OCI-LY1 (cell line): ENCODE measurements around the gene POLD2.

Experiments
- CTCF ChIP-seq: fragments of 200-600 bp; sonication (generic), shearing (Covaris generic); IDR thresholded peaks from 2 replicates; pipeline ENCODE4 v1.5.1; 2017; ENCODE audit warnings: mild to moderate bottlenecking, antibody characterized with exemption, low read length, moderate library complexity, mixed read lengths
- EZH2 ChIP-seq: fragments of 200-600 bp; sonication (generic), shearing (Covaris generic); IDR thresholded peaks from 2 replicates; pipeline ENCODE4 v1.8.0; 2017; ENCODE audit warnings: borderline replicate concordance, mixed run types, mild to moderate bottlenecking, antibody characterized with exemption, low read length, moderate library complexity, mixed read lengths

- no peak for TF ChIP-seq CTCF
- no peak for TF ChIP-seq EZH2
Measured at GRCh38 chr7:44111761-44112160, 11.6 kb downstream of the POLD2 start.
